Stimulated activated CD8-positive, alpha-beta memory T cell treated with anti-CD3 and anti-CD28 coated beads, Interleukin-4, amount 100 ng/mL, for 24 hours (primary cell): Measurements from ENCODE around the gene CYP2S1.

Source experiments
- DNase-seq: peaks from one replicate; pipeline ENCODE4 v3.0.0-alpha.2; 2020; ENCODE audit warnings: low read depth

The CYP2S1 gene

DNA sequence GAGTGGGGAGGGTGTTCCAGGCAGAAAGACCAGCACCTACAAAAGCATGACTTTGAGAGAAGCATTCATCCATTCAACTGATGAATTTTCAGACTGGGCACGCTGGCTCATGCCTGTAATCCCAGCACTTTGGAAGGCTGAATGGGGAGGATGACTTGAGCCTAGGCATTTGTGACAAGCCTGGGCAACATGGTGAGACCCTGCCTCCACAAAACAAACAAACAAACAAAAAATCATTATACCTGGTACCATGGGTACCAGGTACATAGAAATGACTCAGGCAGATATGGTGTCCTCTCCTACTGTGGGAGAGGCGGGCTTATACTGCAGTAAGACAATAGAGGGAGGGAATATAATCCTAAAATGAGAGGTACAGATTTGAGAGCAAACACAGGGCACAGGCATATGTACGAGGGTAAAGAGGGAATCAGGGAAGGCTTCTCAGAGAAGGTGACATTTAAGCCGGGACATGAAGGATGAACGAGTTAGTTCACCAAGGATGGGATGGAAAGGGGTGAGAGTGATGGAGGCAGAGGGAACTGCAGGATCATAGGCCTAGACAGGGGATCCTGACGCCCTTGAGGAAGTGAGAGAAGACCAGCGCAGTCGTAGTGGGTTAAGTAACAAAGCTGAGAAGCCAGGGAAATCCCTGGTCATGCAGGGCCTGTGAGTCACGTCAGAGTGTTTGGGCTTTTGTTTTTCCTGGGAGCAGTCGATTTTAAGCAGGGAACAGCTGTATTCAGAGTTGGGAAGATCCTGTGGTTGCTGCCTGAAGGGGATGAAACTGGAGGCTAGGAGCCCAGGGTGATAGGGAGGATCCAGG is 2.9 kb downstream of the CYP2S1 start:
- no peak for DNase-seq

DNA sequence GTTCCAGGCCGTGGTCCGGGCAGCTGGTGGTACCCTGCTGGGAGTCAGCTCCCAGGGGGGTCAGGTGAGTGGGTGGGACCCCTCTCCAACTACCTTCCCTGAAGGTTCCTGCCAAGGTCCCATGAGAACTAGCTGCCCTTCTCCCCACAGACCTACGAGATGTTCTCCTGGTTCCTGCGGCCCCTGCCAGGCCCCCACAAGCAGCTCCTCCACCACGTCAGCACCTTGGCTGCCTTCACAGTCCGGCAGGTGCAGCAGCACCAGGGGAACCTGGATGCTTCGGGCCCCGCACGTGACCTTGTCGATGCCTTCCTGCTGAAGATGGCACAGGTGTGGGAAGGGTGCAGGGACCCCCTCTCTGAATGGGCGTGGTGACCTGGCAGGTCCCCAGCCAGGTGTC is 5.5 kb downstream of the CYP2S1 start:
- no peak for DNase-seq

DNA sequence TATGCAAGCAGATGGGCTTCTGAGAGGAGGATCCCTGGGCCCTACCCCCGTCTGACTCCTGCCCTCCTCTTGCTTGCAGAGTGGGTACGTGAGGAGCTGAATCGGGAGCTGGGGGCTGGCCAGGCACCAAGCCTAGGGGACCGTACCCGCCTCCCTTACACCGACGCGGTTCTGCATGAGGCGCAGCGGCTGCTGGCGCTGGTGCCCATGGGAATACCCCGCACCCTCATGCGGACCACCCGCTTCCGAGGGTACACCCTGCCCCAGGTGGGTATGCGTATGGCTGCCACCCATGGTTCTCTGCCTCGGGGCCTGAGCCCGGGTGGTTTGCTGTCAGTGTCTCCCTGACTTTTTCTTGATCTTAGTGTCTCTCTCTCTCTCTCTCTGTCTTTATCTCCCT is 10.4 kb downstream of the CYP2S1 start:
- no peak for DNase-seq

DNA sequence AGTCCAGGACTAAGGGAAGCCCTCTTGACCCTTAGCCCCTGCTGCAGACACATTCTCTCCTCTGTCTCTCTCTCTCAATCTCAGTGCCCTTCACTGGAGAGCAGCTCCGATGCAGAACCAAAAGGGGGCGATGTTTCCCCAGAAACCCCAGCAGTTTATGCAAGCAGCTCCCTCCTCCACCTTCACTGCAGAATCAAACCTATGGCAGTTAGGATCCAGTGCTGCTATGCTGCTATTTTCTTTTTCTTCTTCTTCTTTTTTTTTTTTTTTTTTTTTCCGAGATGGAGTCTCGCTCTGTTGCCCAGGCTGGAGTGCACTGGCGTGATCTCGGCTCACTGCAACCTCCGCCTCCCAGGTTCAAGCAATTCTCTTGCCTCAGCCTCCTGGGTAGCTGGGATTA is 11.3 kb downstream of the CYP2S1 start:
- peak; percentile 66 for DNase-seq

DNA sequence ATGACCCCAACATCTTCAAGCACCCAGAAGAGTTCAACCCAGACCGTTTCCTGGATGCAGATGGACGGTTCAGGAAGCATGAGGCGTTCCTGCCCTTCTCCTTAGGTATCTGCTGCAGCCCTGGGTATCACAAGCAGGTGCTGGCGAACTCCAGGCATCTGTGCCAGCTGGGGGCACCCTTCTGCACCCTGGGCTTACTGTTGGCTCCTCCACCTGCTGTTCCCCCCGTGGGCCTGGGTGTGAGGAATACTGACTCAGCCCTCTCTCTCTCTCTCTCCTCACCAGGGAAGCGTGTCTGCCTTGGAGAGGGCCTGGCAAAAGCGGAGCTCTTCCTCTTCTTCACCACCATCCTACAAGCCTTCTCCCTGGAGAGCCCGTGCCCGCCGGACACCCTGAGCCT is 13.0 kb downstream of the CYP2S1 start:
- no peak for DNase-seq

DNA sequence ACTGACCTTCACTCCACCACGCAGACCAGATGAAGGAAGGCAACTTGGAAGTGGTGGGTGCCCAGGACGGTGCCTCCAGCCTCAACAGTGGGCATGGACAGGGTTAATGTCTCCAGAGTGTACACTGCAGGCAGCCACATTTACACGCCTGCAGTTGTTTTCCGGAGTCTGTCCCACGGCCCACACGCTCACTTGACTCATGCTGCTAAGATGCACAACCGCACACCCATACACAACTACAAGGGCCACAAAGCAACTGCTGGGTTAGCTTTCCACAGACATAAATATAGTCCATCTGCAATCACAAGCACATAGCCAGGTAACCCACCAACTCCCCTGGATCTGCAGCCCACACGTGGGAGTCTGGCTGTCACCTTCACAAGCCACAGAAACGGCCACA is 13.4 kb downstream of the CYP2S1 start:
- no peak for DNase-seq

DNA sequence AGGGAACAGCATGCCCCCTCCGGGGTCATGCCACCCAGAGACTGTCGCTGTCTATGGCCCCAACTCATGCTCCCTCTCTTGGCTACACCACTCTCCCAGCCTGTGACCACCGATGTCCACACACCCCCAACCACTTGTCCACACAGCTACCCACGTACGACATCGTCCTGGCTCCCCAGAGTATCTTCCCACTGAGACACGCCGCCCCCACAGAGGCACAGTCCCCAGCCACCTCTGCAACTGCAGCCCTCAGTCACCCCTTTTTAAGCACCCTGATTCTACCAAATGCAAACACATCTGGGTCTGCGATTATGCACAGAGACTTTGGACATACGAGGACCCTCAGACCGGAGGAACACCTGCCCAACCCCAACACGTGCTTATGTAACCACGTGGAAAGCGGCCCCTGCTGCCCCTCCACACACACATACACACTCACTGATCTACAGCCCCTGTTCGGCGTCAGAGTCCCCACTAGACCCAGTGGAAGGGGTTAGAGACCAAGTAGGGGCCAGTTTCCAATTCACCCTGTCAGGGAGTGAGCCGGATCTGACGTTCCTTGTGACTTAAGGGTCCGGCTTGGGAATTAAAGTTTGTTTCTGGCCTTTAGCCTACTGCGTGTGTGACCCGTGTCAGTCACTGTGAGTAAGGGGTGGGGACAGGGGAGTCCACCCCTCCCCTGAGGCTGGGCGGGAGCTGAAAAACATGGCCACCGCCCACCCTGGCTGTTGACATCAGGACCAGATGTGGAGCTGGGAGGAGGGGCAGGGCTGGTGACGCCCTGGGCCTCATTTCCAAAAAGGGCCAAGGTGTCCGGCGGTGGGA is 14.1 kb downstream of the CYP2S1 start:
- no peak for DNase-seq

DNA sequence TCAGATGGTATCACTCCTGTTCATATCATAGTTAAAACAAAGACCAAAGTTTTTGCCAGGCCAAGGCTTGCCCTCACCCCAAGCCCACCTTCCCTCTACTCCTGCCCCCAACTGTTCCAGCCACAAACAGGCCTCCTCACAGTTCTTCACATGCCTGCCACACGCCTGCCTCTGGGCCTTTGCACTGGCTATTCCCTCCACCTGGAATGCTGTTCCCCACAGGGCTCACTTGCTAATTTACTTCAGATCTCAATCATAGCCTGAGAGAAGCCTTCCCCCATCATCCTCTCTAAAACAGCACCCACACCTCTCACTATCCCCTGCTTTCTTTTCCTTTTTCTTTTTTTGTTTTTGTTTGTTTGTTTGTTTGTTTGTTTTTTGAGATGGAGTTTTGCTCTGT is 21.1 kb downstream of the CYP2S1 start:
- no peak for DNase-seq

DNA sequence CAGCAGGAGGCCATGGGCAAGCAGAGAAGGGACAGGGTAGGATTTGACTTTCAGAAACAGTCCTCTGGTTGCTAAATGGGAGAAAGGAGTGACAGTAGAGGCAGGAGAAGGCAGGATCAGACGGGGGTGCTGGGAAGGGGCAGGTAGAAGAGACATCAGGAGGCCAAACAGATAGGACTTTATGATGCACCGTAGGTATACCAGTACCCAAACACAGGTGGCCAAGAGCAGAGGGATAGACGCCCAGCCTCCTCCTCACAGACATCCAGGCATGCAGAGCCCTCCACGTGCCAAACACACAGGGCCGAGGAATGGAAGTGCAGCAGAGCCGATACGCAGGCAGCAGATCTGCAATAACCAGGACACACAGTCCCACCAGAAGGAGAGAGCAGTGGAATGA is 24.7 kb downstream of the CYP2S1 start:
- DNase-seq, result no peak

DNA sequence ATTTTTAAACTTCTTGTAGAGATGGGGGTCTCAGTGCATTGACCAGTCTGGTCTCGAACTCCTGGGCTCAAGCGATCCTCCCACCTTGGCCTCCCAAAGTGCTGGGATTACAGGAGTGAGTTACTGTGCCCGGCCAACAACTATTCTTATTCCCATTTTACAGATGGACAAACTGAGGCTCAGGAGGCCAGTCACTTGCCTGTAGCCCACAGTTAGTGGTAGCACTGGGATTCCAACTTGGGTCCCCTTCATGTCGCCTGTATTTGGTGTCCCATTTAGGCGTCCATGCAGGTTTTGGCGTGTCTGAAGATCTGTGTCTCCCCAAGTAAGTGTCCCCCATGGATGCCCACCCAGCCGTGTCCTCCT is 25.2 kb downstream of the CYP2S1 start:
- no peak for DNase-seq

DNA sequence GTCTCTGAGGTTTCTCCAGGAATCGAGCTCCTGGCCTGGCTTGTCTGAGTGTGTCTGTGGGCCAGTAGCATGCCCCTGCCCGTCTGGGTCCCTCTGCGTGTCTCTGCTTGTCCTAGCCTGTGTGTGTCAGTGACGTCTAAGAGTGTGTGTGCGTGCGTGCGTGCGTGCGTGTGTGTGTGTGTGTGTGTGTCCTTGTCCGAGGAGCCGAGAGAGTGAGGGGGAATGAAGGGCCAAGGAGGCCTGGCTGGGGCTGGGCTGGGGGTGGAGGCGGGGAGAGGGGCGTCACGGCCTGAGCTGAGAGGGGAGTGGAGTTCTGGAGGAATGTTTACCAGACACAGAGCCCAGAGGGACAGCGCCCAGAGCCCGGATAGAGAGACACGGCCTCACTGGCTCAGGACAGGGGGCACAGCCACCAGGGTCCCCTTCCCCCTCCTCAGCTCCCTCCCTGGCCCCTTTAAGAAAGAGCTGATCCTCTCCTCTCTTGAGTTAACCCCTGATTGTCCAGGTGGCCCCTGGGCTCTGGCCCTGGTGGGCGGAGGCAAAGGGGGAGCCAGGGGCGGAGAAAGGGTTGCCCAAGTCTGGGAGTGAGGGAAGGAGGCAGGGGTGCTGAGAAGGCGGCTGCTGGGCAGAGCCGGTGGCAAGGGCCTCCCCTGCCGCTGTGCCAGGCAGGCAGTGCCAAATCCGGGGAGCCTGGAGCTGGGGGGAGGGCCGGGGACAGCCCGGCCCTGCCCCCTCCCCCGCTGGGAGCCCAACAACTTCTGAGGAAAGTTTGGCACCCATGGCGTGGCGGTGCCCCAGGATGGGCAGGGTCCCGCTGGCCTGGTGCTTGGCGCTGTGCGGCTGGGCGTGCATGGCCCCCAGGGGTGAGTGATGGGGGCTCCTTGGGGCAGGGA is 25.8 kb downstream of the CYP2S1 start, which contains the start of gene AXL:
Gene AXL (plus strand): TSS at position 609 of the 893 bp plus-strand sequence. CDS start 170 bp downstream, at position 779.
- DNase-seq, result no peak

DNA sequence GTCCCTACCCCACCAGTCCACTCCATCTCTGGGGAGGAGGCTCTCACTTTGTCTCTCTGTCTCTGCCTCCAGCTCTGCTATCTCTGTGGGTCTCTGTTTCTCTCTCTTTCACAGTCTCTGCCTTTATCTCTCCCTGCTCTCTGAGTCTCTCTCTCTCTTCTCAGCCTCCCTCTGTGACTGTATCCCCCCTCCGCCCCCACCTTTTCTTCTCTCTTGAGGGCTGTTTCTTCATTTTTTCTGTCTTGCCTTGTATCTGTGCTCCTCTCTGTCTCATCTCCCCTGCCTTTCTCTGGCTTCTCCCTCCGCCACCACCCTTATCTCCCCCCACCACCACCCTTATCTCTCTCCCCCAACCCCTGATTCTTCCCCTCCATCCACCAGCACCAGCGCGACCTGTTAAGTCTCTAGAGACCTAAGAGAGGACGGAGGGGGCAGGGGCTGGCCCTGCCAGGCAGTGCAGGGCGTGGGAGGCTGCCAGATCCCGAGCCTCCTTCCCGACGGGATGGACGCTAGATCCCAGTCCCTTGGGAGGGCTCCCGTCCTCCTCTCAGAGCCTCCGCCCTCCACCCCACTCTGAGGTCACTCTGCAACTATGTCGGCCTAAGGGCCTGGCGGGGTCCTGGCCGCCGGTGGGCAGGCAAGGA is 27.0 kb downstream of the CYP2S1 start:
- no peak for DNase-seq

DNA sequence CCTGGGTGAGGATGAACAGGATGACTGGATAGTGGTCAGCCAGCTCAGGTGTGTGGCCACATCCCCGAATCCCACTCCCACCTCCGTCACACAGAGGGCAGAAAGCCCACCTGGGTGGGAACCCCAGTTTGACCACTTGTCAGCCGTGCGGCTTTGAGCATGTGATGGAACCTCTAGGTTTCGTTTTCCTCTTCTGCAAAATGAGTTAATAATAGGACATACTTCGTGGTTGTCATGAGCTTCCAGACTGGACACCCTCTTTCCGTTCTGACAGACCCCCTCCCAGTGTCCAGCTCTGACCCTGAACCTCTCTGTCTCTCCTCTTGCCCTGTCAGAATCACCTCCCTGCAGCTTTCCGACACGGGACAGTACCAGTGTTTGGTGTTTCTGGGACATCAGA is 27.8 kb downstream of the CYP2S1 start:
- DNase-seq, result no peak

DNA sequence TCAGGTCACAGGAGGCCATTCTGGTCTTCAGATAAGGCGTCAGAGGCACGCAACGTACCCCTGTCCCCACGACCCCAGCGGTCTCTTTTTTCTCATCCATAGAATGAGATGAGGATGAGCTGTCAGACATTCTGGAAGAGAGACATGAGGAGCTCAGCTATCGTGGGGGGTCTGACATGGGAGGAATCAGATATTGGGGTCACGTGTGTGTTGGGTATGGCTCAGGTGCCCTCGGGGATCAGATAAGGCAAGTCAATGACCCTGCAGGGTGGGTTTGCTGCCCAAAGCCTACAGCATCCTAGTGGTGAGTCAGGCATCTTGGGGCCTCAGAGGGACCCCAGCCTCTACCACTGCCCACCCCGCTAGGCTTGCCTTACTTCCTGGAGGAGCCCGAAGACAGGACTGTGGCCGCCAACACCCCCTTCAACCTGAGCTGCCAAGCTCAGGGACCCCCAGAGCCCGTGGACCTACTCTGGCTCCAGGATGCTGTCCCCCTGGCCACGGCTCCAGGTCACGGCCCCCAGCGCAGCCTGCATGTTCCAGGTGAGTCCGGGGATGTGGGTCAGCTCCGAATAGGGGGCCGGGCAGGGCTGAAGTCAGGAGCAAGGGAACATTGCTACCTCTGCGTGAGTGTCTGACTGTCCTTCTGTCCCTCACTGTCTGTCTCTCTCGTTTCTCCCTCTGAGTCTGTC is 28.6 kb downstream of the CYP2S1 start:
- DNase-seq, result no peak

DNA sequence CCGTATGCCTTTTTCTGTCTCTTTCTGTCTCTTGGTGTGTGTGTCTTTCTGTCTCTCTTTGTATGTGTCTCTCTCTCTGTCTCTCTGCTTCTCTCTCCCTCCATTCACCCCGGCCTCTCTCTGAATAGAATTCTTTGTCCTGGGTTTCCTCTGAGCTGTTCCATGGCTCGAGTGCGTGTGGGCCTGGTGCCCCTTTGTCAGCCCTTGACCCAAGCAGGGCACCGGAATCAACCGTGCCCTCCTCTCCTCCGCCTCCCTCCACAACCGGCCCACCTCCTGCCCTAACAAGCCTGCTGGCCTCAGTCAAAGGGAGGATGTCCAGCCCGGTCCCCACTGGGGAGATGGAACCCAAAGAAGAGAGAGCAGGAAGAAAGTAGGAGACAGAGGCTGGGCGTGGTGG is 29.2 kb downstream of the CYP2S1 start:
- no peak for DNase-seq

DNA sequence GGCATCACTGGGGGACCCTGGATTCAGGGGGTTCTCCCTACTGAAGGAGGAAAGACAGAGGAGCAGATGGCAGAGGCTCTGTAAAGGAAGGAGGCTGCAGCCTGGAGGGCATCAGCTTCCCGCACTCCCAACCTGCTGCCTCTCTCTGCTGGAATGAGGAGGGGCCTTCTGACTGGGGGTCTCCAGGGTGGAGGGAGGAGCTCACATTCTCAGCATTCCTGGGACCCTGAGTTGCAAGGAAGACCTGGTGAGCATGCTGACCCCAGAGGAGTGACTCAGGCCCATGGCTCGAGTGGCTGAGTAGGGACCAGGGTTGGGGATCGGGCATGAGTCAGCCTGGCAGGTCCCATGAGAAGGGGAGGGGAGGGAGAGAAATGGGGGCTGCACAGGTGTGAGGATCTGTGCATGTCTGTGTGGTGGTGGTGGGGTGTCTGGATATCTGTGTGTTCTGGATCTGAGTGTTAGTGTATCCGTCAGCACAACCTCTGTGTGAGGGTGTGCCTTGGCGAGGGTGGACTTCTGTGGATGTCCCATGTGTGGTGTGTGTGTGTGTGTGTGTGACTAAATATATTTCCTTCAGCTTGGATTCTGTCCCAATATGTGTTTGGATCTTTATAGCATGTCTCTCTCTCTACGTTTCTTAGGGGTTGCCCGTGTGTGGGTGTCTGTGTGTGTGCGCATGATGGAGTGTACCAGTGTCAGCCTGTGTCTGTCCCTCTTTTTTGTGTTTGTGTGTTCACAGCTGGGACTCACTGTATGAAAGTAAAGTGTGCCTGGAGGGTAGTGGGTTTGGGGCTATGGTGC is 30.6 kb downstream of the CYP2S1 start:
- DNase-seq, result no peak

DNA sequence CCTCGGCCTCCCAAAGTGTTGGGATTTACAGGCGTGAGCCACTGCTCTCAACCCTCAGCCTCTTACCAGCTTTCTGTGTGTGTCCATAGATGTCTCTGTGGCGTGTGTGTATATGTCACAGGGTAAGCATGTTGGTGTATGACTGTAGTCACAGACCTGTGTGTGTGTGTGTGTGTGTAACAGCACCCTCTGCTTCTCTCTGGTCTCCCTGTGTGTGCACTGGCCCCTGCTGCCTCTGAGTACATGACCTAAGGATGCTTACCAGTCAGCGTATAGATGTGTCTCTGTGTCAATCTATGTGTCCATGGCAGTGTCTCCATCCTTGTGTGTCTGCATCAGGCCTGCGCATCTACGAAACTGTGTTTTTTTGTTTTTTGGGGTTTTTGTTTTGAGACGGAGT is 31.6 kb downstream of the CYP2S1 start:
- no peak for DNase-seq

DNA sequence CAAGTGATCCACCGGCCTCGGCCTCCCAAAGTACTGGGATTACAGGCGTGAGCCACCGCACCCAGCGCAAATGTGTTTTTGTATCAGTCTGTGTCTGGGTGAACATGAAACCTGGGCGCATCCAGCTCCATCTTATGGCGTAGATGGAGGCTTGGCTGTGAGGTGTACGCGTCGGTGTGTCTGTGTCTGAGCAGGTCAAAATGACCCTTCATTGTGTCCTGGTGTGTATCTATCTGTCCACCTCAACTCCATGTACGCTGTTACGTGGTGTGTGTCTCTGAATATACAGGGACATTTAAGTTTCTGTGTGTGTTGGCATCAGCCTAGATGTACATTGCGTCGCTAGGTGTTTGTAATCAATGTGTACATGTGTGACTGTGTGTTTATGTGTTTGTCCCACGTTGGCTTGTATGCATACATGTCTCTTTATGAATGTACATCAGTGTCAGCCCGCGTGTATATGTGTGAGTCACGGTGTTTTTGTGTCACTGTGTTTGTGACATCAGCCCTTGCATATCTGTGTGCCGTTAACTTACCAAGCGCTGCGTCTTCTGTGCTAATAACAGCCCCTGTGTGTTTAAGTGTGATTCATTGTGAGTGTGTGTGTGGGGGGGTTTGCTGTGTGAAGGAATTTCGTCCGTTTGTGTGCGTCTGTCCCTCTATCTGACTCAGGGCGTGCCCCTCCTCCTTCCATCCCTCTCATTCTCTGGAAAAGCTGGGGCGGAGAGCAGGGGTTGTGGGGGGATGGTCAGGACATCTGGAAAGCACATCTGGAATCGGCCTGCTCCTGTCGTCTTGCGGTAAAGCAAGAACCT is 32.4 kb downstream of the CYP2S1 start:
- peak; percentile 10 for DNase-seq

DNA sequence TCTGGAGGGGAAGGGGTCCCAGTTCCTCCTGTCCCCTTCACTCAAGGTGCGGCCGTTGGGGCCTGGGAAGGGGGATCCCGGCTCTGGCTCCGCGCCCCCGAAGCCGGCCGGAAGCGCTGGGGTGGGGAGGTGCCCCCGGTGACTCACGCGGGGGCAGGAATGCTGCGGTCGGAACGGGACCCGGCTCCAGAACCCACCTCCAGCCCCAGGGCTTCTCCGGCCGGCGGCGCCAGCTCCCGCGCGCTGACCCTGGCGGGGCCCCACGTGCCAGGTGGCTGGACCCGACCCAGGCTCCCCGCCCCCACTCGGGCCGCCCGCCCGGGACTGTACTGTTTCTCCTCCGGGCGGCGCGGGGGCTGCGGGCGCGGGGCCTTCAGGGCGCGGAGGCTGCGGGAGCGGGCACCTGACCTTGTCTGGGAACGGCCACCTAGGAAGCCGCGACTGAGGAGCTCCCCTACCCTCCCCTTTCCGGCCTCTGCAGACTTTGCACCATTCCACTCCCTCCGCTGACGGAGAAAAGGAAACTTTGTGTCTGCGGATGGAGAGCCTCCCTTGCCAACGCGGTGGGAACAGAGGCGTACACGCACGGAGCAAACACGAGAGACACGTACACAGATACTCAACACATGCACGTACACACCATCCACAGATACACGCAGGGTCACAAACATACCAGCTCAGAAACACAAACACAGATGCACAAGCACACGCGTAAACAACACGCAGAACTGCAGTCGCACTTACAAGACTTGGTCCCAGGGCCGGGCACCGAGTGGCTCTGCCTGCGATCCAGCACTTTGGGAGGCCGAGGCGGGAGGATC is 33.2 kb downstream of the CYP2S1 start:
- peak; percentile 6 for DNase-seq
